ENCODE data around the gene LACC1. TPM values are rescaled to one million over a fixed set of nuclear protein-coding genes. Genes with fewer than 3 reads are reported as not detected.

The LACC1 gene
- total RNA-seq, 2 donors from 2014 or later: 6.7 to 10.9 TPM

- H3K9me3 ChIP-seq: no peaks in the 10 kb centered on the region
- no peak overlapping the region for H3K9ac ChIP-seq (ENCODE audit: low read depth in 2 of 2, low read length in 2 of 2)
- no peak overlapping the region for H3K4me3 ChIP-seq
- TF ChIP-seq, protein P1, sequence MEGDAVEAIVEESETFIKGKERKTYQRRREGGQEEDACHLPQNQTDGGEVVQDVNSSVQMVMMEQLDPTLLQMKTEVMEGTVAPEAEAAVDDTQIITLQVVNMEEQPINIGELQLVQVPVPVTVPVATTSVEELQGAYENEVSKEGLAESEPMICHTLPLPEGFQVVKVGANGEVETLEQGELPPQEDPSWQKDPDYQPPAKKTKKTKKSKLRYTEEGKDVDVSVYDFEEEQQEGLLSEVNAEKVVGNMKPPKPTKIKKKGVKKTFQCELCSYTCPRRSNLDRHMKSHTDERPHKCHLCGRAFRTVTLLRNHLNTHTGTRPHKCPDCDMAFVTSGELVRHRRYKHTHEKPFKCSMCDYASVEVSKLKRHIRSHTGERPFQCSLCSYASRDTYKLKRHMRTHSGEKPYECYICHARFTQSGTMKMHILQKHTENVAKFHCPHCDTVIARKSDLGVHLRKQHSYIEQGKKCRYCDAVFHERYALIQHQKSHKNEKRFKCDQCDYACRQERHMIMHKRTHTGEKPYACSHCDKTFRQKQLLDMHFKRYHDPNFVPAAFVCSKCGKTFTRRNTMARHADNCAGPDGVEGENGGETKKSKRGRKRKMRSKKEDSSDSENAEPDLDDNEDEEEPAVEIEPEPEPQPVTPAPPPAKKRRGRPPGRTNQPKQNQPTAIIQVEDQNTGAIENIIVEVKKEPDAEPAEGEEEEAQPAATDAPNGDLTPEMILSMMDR (IDR thresholded peaks at IDR 0.05): no peak
- no peak for DNase-seq
- no peak overlapping the region for H3K27ac ChIP-seq
- H3K36me3 ChIP-seq: no peaks in the 10 kb centered on the region
- intact Hi-C loops (cut with DNase I): no loop called here
- H3K4me1 ChIP-seq: no peaks in the 10 kb centered on the region
- H3K27me3 ChIP-seq: no peaks in the 10 kb centered on the region
These were observed 50.2 kb downstream of the LACC1 start for GRCh38 chr13:43929947-43930346.

DNA sequence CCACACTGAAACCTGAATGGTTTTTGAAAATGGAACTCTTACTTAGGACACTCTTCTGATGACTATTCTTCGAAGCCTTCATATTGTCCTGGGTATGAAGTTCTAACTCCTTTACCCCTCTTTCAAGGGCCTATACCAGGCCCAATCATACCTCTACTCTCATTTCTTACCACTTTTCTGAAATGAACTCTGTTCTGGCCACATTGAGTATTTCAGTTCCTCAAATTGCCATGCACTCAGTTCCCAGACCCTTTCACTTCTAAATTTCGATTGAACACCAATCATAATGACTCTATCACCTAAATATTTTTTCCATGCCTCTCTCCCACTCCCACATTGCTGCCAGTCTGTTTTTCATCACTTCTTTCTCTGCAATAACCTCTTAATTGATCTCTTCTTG lies 53.7 kb downstream of the LACC1 start:
- Histone ChIP-seq H3K36me3 (no peaks in the 10 kb centered on the region), H3K27me3 (no peaks in the 10 kb centered on the region), H3K4me3 (no peak overlapping the region), H3K9ac (ENCODE audit: low read depth in 2 of 2, low read length in 2 of 2) (no peak overlapping the region), H3K4me1 (no peaks in the 10 kb centered on the region), H3K9me3 (no peaks in the 10 kb centered on the region), H3K27ac (no peak overlapping the region)
- TF ChIP-seq, protein P1 (IDR thresholded peaks at IDR 0.05): no peak
- no peak for DNase-seq
- intact Hi-C loops (cut with DNase I): no loop called here

DNA sequence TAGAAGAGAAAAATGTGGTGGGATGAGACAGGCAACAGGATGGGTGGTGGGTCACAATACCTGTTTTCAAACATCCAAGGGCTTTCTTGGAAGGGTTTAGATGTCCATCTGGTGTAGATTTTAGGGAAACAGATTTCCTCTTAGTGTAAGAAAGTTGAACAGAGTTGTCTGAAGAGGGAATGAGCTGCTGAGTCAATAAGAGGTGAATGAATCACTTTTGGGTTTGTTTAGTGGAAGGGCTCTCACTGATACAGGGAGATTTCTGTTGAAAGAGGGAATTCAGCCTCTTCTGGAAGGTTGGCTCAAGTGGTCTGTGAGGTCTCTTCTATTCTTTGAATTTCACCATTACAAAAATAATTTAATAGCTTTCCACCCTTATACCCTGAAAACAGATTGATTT lies 54.6 kb downstream of the LACC1 start:
- no peaks in the 10 kb centered on the region for H3K9me3 ChIP-seq

GRCh38 chr13:43935878-43936277 lies 56.2 kb downstream of the LACC1 start:
- H3K4me1 ChIP-seq: no peaks in the 10 kb centered on the region
- intact Hi-C loops (cut with DNase I): no loop called here
- H3K27ac ChIP-seq: no peak overlapping the region
- no peaks in the 10 kb centered on the region for H3K9me3 ChIP-seq
- no peaks in the 10 kb centered on the region for H3K36me3 ChIP-seq
- H3K4me3 ChIP-seq: no peak overlapping the region
- TF ChIP-seq, protein P1 (IDR thresholded peaks at IDR 0.05): no peak
- DNase-seq: no peak
- no peak overlapping the region for H3K9ac ChIP-seq (ENCODE audit: low read depth in 2 of 2, low read length in 2 of 2)
- H3K27me3 ChIP-seq: no peaks in the 10 kb centered on the region

More for the DNA sequence above, 54.6 kb downstream of the LACC1 start:
- Histone ChIP-seq H3K27me3 (no peaks in the 10 kb centered on the region), H3K36me3 (no peaks in the 10 kb centered on the region), H3K4me1 (no peaks in the 10 kb centered on the region), H3K9ac (ENCODE audit: low read depth in 2 of 2, low read length in 2 of 2) (no peak overlapping the region), H3K27ac (no peak overlapping the region), H3K4me3 (no peak overlapping the region)
- TF ChIP-seq, protein P1 (IDR thresholded peaks at IDR 0.05): no peak
- intact Hi-C loops (cut with DNase I): no loop called here
- no peak for DNase-seq

- no peak for DNase-seq
- no peaks in the 10 kb centered on the region for H3K36me3 ChIP-seq
- intact Hi-C loops (cut with DNase I): no loop called here
- H3K27me3 ChIP-seq: no peaks in the 10 kb centered on the region
- H3K4me3 ChIP-seq: no peak overlapping the region
- no peak overlapping the region for H3K27ac ChIP-seq
- H3K9me3 ChIP-seq: no peaks in the 10 kb centered on the region
- TF ChIP-seq, protein P1 (IDR thresholded peaks at IDR 0.05): no peak
- no peak overlapping the region for H3K9ac ChIP-seq (ENCODE audit: low read depth in 2 of 2, low read length in 2 of 2)
- no peaks in the 10 kb centered on the region for H3K4me1 ChIP-seq
These were observed 56.9 kb downstream of the LACC1 start for GRCh38 chr13:43936647-43937046.

DNA sequence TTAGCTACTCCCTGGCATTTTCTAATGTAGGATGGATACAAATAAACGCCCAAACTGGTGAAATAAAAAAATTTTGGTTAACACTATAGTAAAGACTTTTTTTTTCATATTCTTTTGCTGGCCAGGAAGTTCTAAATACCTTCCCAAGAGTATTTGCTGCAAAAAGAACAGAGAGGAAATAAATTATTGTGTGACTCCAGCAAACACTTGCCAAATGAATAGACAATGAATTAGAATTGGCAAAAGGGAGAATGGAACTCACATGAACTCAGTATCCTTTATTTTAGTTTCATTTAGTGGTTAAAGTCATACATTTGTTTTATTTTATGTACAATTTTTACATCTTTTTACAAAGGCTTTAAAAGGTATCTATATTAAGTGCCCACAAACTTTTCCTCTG lies 58.1 kb downstream of the LACC1 start:
- no peak overlapping the region for H3K4me3 ChIP-seq
- H3K27me3 ChIP-seq: no peaks in the 10 kb centered on the region
- no peaks in the 10 kb centered on the region for H3K9me3 ChIP-seq
- intact Hi-C loops (cut with DNase I): no loop called here
- DNase-seq: no peak
- H3K27ac ChIP-seq: no peak overlapping the region
- TF ChIP-seq, protein P1 (IDR thresholded peaks at IDR 0.05): no peak
- no peaks in the 10 kb centered on the region for H3K36me3 ChIP-seq
- H3K4me1 ChIP-seq: no peaks in the 10 kb centered on the region
- H3K9ac ChIP-seq (ENCODE audit: low read depth in 2 of 2, low read length in 2 of 2): no peak overlapping the region
